HG02973 (cell line): ENCODE results near the gene ZNF256.

Source experiments
- ATAC-seq: cut with Tn5 transposase; IDR thresholded peaks from one replicate; pipeline ENCODE4 v1.9.1; 2021; ENCODE audit warnings: moderate library complexity; ENCODE audit not compliant: unreplicated experiment

ZNF256 gene

DNA sequence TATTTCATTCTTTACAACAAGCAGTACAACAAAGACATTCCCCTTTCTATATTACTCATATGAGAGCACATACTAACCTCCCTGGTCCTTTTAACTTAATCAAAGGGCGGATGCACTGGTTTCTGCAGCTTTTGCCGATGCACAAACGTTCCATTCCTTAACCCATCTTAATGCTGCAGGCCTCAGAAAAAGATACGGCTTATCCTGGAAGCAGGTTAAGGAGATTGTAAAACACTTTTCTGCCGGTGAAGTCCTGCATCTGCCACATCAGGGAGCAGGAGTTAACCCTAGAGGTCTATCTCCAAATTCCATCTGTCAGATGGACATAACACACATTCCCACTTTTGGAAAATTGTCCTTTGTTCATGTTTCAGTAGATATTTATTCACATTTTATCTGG, 47.2 kb downstream of the ZNF256 start:
- ATAC-seq = no peak
